ENCODE measurements around the gene ATP6V0E1. TPM values are rescaled to one million over a fixed set of nuclear protein-coding genes. Genes with fewer than 3 reads are reported as not detected.

Gene ATP6V0E1
- total and polyA plus RNA-seq, 2 of the 4 experiments (the other 2 are of a cell fraction) = 258 to 277 TPM

DNA sequence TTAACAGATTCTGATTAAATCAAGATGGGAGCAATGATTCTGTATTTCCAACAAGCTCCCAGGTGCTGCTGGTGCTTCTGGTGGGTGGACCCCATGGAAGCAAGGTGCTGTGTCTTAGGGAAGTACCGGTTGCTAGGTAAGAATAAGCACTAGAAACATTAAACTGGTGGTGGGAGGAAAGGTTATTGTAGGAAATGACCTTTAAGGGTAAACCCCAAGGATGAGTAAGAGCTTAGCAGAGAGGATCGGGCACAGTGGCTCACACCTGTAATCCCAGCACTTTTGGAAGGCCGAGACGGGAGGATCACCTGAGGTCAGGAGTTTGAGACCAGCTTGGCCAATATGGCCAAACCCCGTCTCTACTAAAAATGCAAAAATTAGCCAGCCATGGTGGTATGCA lies 56.4 kb downstream of the ATP6V0E1 start:
- ATAC-seq (ENCODE audit: low read depth) = no peak
- Histone ChIP-seq H4K5ac (ENCODE audit: low read depth, low read length) (no peak overlapping the region; the same call in 1 of the 2 replicates), H2BK20ac (ENCODE audit: low read depth, low read length) (no peak overlapping the region), H4K20me1 (ENCODE audit: insufficient read depth, low read length) (no peaks in the 10 kb centered on the region), H3K56ac (ENCODE audit: extremely low read depth, insufficient read depth, low read length) (no peak overlapping the region), H3K27ac (ENCODE audit: insufficient read depth, low read length) (no peak overlapping the region), H3K9me3 (ENCODE audit: control insufficient read depth, insufficient read depth, low read length) (peaks cover 7% of the 10 kb centered on the region), H3K27me3 (ENCODE audit: control insufficient read depth, insufficient read depth, low read length) (no peaks in the 10 kb centered on the region), H3K23ac (ENCODE audit: low read depth, low read length) (no peak overlapping the region), H2BK15ac (ENCODE audit: low read depth, low read length) (no peak overlapping the region), H3K9ac (ENCODE audit: low read depth, low read length) (no peak overlapping the region), H3K18ac (ENCODE audit: low read depth, low read length) (no peak overlapping the region), H4K91ac (ENCODE audit: insufficient read depth, low read depth, low read length) (no peak overlapping the region), H3K9me1 (ENCODE audit: insufficient read depth, low read length) (peaks cover 7% of the 10 kb centered on the region; the same call in 1 of the 2 replicates), H3K14ac (replicated peaks; ENCODE audit: low read depth, low read length) (no peak overlapping the region), H2AFZ (replicated peaks; ENCODE audit: low read length, poor library complexity) (no peak overlapping the region), H3K36me3 (ENCODE audit: control insufficient read depth, insufficient read depth, low read length) (peaks cover 5% of the 10 kb centered on the region), H3K79me1 (ENCODE audit: low read depth in 1 of 2, low read length in 2 of 2) (peaks cover 10 to 11% of the 10 kb centered on the region in 2 experiments), H2BK120ac (ENCODE audit: low read depth, low read length) (no peak overlapping the region), H3K4me2 (ENCODE audit: low read depth, low read length) (no peak overlapping the region), H2AK5ac (ENCODE audit: low read depth, low read length) (no peak overlapping the region), H3K4me3 (ENCODE audit: insufficient read depth, low read depth, low read length) (no peak overlapping the region), H2AK9ac (replicated peaks; ENCODE audit: low read depth, low read length, poor library complexity) (no peak overlapping the region), H4K8ac (ENCODE audit: low read depth in 2 of 2, low read length in 2 of 2) (no peak overlapping the region), H3K4me1 (ENCODE audit: control insufficient read depth, insufficient read depth, low read length) (peaks cover 16% of the 10 kb centered on the region), H3K4ac (ENCODE audit: low read depth, low read length) (no peak overlapping the region), H2BK5ac (ENCODE audit: low read depth, low read length, poor library complexity, severe bottlenecking) (no peak overlapping the region)
- no TSS peak for BruUV-seq (replicated peaks)
- ChIA-PET CTCF (no interaction called here), POLR2A (ENCODE audit: unreplicated experiment) (no interaction called here)
- no peak for TF ChIP-seq RFX5 (IDR thresholded peaks at IDR 0.05; ENCODE audit: low read depth, low read length)
- TF ChIP-seq, protein P1, sequence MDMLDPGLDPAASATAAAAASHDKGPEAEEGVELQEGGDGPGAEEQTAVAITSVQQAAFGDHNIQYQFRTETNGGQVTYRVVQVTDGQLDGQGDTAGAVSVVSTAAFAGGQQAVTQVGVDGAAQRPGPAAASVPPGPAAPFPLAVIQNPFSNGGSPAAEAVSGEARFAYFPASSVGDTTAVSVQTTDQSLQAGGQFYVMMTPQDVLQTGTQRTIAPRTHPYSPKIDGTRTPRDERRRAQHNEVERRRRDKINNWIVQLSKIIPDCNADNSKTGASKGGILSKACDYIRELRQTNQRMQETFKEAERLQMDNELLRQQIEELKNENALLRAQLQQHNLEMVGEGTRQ (IDR thresholded peaks at IDR 0.05; ENCODE audit: low read depth, low read length) = no peak
- no peak for TF ChIP-seq MXI1 (IDR thresholded peaks at IDR 0.05; ENCODE audit: borderline replicate concordance, low read depth, low read length)
- no peak for TF ChIP-seq RCOR1 (IDR thresholded peaks at IDR 0.05; ENCODE audit: insufficient replicate concordance, low read length)
- no peak for TF ChIP-seq FOS (IDR thresholded peaks at IDR 0.05; ENCODE audit: low read depth, low read length)
- no peak for TF ChIP-seq MAFK (IDR thresholded peaks at IDR 0.05; ENCODE audit: low read depth, low read length)
- no peak for TF ChIP-seq SMC3 (IDR thresholded peaks at IDR 0.05; ENCODE audit: low read depth, low read length)
- TF ChIP-seq NFE2L2 (IDR thresholded peaks at IDR 0.05; ENCODE audit: low read depth, low read length) = no peak
- no peak for TF ChIP-seq RAD21 (IDR thresholded peaks at IDR 0.05; ENCODE audit: low read length)
- TF ChIP-seq POLR2A (IDR thresholded peaks at IDR 0.05; ENCODE audit: low read depth, low read length) = no peak
- TF ChIP-seq CEBPB (IDR thresholded peaks at IDR 0.05; ENCODE audit: low read depth, low read length) = no peak
- intact Hi-C loops (cut with micrococcal nuclease) (no loop called here), in situ Hi-C loops (cut with MboI; ENCODE audit: low sequenced_read_pairs) (no loop called here), dilution Hi-C loops (cut with HindIII; ENCODE audit: low sequenced_read_pairs, unreplicated experiment) (no loop called here)
- DNase-seq = no peak
- WGBS, 2 experiments (ENCODE audit: extremely low coverage in 2 of 2, insufficient read length in 1 of 2) = 100% methylated on average over 3 of the region's 5 CpGs; no CpG with 5 or more reads in 1 of the 2 experiments
